GM15510 (cell line): ENCODE data around the gene LMF1.

Experiments
- POLR2A ChIP-seq: IDR thresholded peaks from 3 replicates; pipeline ENCODE4 v1.6.1; 2011; ENCODE audit warnings: borderline replicate concordance; ENCODE audit not compliant: insufficient read length; ENCODE audit errors: extremely low read depth

LMF1 gene

GRCh38 chr16:1009358-1010150 is 38.8 kb upstream of the LMF1 start:
- no peak for TF ChIP-seq POLR2A

DNA sequence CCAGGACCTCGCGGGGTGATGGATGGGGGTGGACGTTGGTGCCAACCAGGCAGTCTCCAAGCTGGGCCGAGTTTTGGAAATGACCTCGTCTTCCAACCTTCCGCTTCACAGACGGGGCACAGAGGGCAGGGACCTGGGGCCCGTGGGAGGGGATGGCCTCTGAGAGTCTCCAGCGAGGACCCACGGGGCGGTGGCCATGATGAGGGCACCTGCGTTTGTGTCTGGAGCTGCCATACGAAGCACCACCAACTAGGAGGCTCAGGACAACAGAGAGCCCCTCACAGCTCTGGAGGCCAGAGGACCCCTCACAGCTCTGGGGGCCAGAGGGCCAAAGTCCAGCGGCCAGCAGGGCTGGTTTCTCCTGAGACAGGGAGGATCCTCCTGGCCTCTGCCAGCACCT is 37.3 kb upstream of the LMF1 start:
- TF ChIP-seq POLR2A, result no peak

- TF ChIP-seq POLR2A, result no peak
Measured at GRCh38 chr16:1007284-1007850, 36.6 kb upstream of the LMF1 start.

GRCh38 chr16:1006781-1007180 is 36.0 kb upstream of the LMF1 start:
- TF ChIP-seq POLR2A, result no peak

DNA sequence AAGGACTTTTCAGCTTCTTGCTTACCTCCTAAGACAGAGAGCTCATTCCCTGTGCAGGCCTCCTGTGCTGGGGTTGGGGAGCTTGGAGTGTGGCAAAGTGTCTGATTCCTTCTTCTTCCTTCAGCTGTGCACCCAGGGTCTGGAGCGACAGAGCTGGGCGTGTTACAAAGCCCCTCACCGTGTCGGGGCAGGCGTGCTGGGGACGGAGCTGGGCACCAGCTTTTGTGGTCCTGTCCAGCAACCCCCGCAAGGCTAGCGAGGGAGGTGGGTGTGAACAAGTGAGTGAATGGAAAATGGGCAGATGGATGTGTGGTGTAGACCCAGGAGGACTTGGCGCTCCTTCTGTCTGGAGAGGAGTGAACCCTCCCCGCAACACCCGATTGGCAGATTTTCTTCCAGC is 34.5 kb upstream of the LMF1 start:
- TF ChIP-seq POLR2A, result no peak

- no peak for TF ChIP-seq POLR2A
Measured at GRCh38 chr16:1003391-1004347, 32.9 kb upstream of the LMF1 start.

- no peak for TF ChIP-seq POLR2A
Measured at GRCh38 chr16:1002399-1003166, 31.8 kb upstream of the LMF1 start.

DNA sequence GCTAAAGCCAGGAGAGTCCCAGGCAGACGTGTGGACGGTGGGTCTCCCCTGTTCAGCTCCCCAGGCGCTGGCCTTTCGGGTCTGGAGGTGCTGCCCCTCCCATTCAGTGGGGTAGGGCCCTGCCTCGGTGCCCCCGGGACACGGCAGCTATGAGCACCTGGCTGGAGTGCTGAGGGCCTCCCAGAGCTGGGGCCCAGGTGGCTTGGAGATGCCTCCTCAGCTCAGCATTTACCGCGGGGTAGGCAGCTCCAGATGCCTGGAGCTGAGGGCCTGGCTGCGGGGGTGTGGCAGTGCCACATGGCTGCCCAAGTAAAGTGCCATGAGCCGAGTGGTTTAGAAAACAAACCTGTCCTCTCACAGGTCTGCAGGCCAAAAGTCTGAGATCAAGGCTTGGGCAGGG is 30.3 kb upstream of the LMF1 start:
- TF ChIP-seq POLR2A, result no peak

- no peak for TF ChIP-seq POLR2A
Measured at GRCh38 chr16:1000608-1001007, 29.8 kb upstream of the LMF1 start.

GRCh38 chr16:999677-1000076 is 28.9 kb upstream of the LMF1 start:
- no peak for TF ChIP-seq POLR2A

DNA sequence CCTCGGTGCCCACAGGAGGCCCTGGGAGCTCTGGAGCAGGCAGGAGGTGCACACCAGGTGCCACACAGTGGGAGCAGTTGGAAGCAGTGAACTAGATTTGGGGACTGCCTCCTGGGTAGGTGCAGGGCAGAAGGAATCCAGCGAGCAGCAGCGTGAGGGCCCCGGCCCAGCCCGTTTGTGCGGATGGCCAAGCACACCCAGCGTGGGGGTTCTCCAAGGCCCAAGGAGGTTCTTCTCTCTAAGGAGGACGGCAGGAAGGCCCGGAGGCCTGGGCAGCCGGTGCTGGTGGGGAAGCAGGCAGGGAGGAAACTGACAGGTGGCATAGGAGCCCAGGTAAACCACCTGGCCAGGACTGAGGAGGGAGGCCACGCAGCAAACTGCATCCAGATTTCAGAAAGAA is 27.8 kb upstream of the LMF1 start:
- no peak for TF ChIP-seq POLR2A

DNA sequence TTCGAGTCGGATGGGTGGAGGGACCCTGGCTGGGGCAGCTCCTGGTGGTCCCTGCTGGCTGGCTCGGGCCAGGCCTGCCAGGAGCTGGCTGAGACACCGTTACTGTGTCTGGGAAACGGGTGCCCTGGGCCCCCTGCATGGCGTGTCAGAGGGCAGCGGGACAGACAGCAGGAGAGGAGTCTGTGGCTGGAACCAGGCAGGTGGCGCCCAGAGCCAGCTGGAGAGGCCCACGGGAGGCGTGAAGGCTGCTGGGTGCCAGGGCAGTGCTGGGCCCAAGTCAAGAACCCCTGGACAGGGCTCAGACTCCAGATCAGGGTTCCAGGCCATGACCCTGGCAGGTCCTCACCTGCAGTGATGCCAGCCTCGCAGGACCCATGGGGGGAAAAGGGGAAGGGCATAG is 27.4 kb upstream of the LMF1 start:
- no peak for TF ChIP-seq POLR2A

DNA sequence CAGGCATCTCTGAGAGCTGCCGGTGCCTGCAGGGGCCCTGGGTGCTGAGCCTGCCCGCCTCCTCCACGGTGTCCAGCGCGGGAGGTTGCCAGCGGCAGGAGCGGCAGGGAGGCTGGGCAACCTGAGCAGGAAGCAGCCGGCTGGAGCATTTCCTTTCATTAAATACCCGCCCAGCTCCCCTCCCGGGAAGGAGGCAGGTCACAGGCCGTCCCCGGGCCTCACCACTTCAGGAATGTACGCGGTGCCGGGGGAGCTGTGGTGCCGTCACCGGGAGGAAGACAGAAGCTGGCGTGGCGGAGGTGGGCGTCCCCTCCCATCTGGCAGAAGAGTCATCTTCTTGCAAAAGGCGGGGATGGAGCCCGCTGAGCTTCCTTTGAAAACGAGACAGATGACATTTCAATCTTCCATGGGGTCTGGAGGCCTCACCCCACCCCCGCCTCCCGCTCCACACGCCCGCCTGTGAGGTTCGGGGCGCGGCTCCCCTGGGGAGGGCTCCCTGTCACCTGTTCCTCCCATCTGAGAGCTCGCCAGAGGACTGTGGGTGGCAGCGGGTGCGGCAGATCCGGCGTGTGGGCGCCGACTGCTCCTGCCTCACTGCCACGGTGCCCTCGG is 26.8 kb upstream of the LMF1 start:
- no peak for TF ChIP-seq POLR2A

GRCh38 chr16:996681-997080 is 25.9 kb upstream of the LMF1 start:
- no peak for TF ChIP-seq POLR2A
